ENCODE results near the gene SYCN. TPM values are rescaled to one million over a fixed set of nuclear protein-coding genes. Genes with fewer than 3 reads are reported as not detected.
A peak's percentile ranks its signal among the peaks of the same experiment; 100 is the strongest.
"Not testable (repeated sequence)": the region's sequence is repeated elsewhere in the genome, so short reads cannot be mapped to it uniquely, and the experiment has no call there.

Gene SYCN
- total RNA-seq, 3 donors from 2014 or later (not counting 1 experiment from before 2014, with no cell fraction given), result not detected

DNA sequence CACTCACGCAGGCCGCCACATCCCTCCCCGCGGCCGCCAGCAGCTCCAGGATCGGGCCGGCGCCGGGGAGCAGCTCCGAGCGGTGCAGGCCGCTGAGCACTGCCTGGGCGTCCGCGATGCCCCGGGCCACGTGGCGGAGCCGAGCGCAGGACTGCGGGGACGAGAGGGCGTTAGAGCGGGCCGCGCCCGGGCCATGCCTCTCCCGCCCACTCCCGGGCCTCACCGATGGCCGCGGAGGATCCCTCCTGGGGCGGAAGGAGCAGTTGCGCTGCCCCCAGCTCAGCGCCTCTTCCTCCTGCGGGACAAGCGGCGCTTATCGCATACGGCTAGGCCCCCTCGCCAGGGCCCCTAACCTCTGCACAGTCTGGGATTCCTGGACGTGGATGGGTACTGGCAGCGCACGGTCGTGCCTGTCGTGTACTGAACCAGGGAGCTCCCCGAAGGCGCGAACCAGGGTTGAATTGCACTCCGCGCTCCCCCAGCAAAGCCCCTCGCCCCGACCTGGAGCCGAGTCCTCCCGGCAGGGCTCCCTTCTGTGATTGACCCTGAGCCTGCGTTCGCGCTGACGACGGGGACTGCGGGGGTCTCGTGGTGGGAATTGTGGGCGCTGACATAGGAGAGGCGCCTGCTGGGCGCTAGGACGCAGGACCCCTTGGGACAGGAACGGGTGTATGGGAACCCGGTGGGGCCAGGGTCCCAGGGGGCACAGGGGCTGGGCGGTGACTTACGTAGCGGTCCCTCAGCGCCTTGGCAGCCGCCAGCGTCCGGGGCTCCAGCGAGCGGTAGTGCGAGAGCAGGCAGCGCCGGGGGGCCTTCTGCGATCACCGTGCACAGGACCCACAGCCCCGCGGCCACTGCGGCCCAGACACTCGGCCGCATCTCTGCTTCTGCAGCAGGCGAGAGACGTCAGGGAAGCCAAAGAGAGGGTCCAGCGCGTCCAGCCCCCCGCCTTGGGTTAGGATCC, 43.9 kb upstream of the SYCN start:
- no peaks in the 10 kb centered on the region for H3K4me1 Mint-ChIP-seq
- no peaks in the 10 kb centered on the region for H3K36me3 Mint-ChIP-seq
- no peaks in the 10 kb centered on the region for H3K9me3 ChIP-seq (ENCODE audit: control insufficient read depth, insufficient read depth, low read length)
- no peak overlapping the region for H3K27ac Mint-ChIP-seq
- peaks cover 12 to 13% of the 10 kb centered on the region in 2 donors for H3K27me3 Mint-ChIP-seq (ENCODE audit: low read depth in 2 of 2)
- ATAC-seq (peak; percentile 21 to 64 (median 51)), DNase-seq (peak in 1 of 2 donors; percentile 27)
- no peaks in the 10 kb centered on the region for H3K9me3 Mint-ChIP-seq
- no peaks in the 10 kb centered on the region for H3K36me3 ChIP-seq (ENCODE audit: control insufficient read depth, insufficient read depth, low read length)
- TF ChIP-seq, protein P1, sequence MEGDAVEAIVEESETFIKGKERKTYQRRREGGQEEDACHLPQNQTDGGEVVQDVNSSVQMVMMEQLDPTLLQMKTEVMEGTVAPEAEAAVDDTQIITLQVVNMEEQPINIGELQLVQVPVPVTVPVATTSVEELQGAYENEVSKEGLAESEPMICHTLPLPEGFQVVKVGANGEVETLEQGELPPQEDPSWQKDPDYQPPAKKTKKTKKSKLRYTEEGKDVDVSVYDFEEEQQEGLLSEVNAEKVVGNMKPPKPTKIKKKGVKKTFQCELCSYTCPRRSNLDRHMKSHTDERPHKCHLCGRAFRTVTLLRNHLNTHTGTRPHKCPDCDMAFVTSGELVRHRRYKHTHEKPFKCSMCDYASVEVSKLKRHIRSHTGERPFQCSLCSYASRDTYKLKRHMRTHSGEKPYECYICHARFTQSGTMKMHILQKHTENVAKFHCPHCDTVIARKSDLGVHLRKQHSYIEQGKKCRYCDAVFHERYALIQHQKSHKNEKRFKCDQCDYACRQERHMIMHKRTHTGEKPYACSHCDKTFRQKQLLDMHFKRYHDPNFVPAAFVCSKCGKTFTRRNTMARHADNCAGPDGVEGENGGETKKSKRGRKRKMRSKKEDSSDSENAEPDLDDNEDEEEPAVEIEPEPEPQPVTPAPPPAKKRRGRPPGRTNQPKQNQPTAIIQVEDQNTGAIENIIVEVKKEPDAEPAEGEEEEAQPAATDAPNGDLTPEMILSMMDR (IDR thresholded peaks at IDR 0.05), result no peak
- 53% methylated on average over 92 of the region's 92 CpGs for WGBS (ENCODE audit: insufficient coverage)
- intact Hi-C loops (cut with micrococcal nuclease), result no loop called here
- peaks cover 17% of the 10 kb centered on the region for H3K27me3 ChIP-seq (ENCODE audit: control insufficient read depth, insufficient read depth, low read length)
- no peak overlapping the region for H3K4me3 ChIP-seq (ENCODE audit: low read length)
- H3K4me3 Mint-ChIP-seq, result no peak overlapping the region
- no peak overlapping the region for H3K27ac ChIP-seq (ENCODE audit: low read length)
- peaks cover 14% of the 10 kb centered on the region for H3K4me1 ChIP-seq (ENCODE audit: control insufficient read depth, insufficient read depth, low read length)

DNA sequence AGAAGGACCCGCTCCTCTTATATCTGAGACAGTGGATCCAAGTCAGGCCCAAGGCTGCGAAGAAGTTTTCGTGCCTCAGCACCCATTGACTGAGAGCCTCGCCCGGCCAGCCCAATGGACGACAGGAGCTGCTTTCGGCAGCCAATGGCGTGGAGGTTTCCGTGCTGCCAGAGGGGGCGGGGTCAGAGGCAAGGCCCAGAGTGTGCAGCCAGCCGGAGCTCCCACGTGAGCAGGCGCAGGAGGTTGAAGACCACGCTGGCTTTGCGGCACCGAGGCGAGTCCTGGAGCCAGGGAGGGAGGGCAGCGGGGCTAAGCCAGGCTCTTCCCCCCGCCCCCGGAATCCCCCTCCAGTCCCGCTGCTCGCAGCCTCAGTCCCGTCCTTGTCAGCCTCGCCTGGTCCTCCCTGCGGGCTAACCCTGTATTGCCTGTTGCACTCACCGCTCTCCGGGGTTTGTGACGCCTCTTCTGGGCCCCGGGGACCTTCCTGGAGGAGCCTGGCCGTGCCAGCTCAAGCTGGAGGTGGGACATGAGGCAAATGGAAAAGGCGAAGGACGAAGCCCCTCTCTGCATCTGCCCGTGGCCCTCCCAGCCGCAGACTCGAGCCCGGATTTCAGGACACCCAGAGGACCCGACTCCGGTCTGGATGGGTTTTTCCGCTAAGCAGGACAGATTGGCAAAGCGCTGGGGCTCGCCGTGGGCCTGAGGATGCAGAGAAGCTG, 43.0 kb upstream of the SYCN start:
- no peaks in the 10 kb centered on the region for H3K9me3 ChIP-seq (ENCODE audit: control insufficient read depth, insufficient read depth, low read length)
- Mint-ChIP-seq H3K4me1 (no peaks in the 10 kb centered on the region), H3K27ac (no peak overlapping the region), H3K36me3 (no peaks in the 10 kb centered on the region), H3K9me3 (no peaks in the 10 kb centered on the region), H3K4me3 (peak overlapping the region; percentile 45), H3K27me3 (ENCODE audit: low read depth in 2 of 2) (peaks cover 12 to 13% of the 10 kb centered on the region in 2 donors)
- H3K27me3 ChIP-seq (ENCODE audit: control insufficient read depth, insufficient read depth, low read length), result peaks cover 17% of the 10 kb centered on the region
- ATAC-seq (peak in 1 of 3 donors; percentile 70), DNase-seq (peak in 1 of 2 donors; percentile 58)
- TF ChIP-seq, protein P1 (IDR thresholded peaks at IDR 0.05), result no peak
- WGBS (ENCODE audit: insufficient coverage), result 54% methylated on average over 42 of the region's 42 CpGs
- no peak overlapping the region for H3K27ac ChIP-seq (ENCODE audit: low read length)
- H3K4me3 ChIP-seq (ENCODE audit: low read length), result no peak overlapping the region
- peaks cover 14% of the 10 kb centered on the region for H3K4me1 ChIP-seq (ENCODE audit: control insufficient read depth, insufficient read depth, low read length)
- H3K36me3 ChIP-seq (ENCODE audit: control insufficient read depth, insufficient read depth, low read length), result no peaks in the 10 kb centered on the region
- intact Hi-C loops (cut with micrococcal nuclease), result no loop called here

DNA sequence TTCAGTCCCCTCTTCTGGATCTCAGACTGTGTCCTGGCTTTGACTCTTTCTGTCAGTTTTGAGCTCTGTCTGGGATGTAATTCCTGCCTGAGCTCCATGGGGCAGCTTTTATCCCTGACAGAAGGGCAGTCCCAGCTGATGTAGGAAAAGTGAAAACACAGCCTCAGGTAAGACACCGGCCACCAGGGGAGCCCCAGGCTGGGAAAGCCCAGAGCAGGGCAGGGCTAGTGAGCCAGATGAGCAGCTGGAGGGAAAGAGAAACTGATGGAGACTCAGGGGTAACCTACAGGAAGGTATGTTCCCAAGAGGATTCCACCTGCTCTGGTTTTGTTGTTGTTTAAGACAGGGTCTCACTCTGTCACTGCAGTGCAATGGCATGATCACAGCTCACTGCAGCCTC, 41.1 kb upstream of the SYCN start:
- H3K9me3 ChIP-seq (ENCODE audit: control insufficient read depth, insufficient read depth, low read length); H3K4me3 ChIP-seq (ENCODE audit: low read length); H3K36me3 Mint-ChIP-seq; DNase-seq; H3K36me3 ChIP-seq (ENCODE audit: control insufficient read depth, insufficient read depth, low read length); H3K4me1 Mint-ChIP-seq; H3K9me3 Mint-ChIP-seq; H3K4me3 Mint-ChIP-seq; intact Hi-C loops (cut with micrococcal nuclease); H3K27ac Mint-ChIP-seq; H3K27ac ChIP-seq (ENCODE audit: low read length): not testable (repeated sequence)
- Histone ChIP-seq H3K4me1 (ENCODE audit: control insufficient read depth, insufficient read depth, low read length) (peaks cover 14% of the 10 kb centered on the region), H3K27me3 (ENCODE audit: control insufficient read depth, insufficient read depth, low read length) (peaks cover 17% of the 10 kb centered on the region)
- WGBS (ENCODE audit: insufficient coverage), result no CpG with 5 or more reads among the region's 1 CpG
- peaks cover 12 to 13% of the 10 kb centered on the region in 2 donors for H3K27me3 Mint-ChIP-seq (ENCODE audit: low read depth in 2 of 2)
- peak in 2 of 3 donors; percentile 55 to 56 for ATAC-seq

DNA sequence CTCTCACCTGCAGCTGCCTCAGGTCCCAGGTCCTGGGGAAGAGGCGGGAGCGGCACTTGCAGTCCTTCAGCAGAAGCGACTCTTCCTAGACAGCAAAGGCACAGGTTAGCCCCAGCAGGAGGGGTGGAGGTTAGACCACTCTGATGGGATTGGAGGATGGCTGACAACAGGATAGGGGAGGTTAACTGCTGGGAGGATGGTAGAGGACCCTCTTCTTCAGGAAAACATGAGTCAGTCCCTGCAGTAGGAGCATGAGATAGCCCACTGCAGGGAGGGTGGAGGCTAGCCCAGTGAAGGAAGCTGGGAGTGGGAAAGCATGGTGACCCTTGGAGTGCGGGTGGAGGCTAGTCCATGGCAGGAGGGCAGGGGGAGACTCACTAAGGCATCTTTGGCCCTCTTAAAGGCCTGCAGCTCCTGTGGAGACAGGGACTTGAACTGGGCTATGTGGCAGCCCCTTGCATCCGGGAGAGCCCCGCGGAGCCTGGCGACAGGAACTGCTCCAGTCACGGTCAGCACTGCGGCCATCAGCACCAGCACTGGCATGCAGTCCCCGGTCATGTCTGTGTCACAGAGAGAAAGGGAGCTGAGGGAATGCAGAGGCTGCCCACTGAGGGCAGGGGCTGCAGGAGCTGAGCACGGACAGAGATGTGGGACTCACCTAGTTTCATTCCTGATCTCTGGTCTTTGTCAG, 40.5 kb upstream of the SYCN start, which contains the start of gene IFNL3:
Gene IFNL3 (minus strand): TSS at position 597 of the 691 bp plus-strand sequence. CDS start 39 bp downstream, at position 558.
- H3K36me3 Mint-ChIP-seq; H3K4me3 Mint-ChIP-seq; H3K27ac ChIP-seq (ENCODE audit: low read length); ATAC-seq; H3K36me3 ChIP-seq (ENCODE audit: control insufficient read depth, insufficient read depth, low read length); intact Hi-C loops (cut with micrococcal nuclease); DNase-seq; H3K27ac Mint-ChIP-seq; H3K9me3 ChIP-seq (ENCODE audit: control insufficient read depth, insufficient read depth, low read length); H3K4me1 Mint-ChIP-seq; H3K4me3 ChIP-seq (ENCODE audit: low read length); H3K9me3 Mint-ChIP-seq: not testable (repeated sequence)
- peaks cover 17% of the 10 kb centered on the region for H3K27me3 ChIP-seq (ENCODE audit: control insufficient read depth, insufficient read depth, low read length)
- peaks cover 10 to 12% of the 10 kb centered on the region in 2 donors for H3K27me3 Mint-ChIP-seq (ENCODE audit: low read depth in 2 of 2)
- 97% methylated on average over 9 of the region's 12 CpGs for WGBS (ENCODE audit: insufficient coverage)
- peaks cover 14% of the 10 kb centered on the region for H3K4me1 ChIP-seq (ENCODE audit: control insufficient read depth, insufficient read depth, low read length)

DNA sequence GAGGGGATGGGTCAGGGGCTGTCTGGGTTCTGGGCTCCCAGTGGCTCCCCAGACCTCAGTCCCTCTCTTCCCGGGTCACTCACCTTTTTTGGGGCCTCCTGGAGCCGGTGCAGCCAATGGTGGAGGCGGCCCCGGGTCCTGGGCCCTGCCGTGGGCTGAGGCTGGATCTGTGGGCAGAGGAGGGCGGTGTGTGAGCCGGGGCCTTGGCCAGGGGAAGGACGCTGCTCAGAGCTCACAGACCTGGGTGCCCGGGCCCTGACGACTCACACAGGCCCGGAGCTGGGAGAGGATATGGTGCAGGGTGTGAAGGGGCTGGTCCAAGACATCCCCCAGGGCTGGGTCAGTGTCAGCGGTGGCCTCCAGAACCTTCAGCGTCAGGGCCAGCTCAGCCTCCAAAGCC, 39.7 kb upstream of the SYCN start:
- ATAC-seq; H3K4me1 Mint-ChIP-seq; H3K36me3 Mint-ChIP-seq; H3K27ac Mint-ChIP-seq; H3K27ac ChIP-seq (ENCODE audit: low read length); H3K4me3 ChIP-seq (ENCODE audit: low read length); H3K9me3 ChIP-seq (ENCODE audit: control insufficient read depth, insufficient read depth, low read length); H3K4me3 Mint-ChIP-seq; DNase-seq; intact Hi-C loops (cut with micrococcal nuclease); H3K36me3 ChIP-seq (ENCODE audit: control insufficient read depth, insufficient read depth, low read length); H3K27me3 Mint-ChIP-seq (ENCODE audit: low read depth in 2 of 2); H3K9me3 Mint-ChIP-seq: not testable (repeated sequence)
- H3K4me1 ChIP-seq (ENCODE audit: control insufficient read depth, insufficient read depth, low read length), result peaks cover 14% of the 10 kb centered on the region
- H3K27me3 ChIP-seq (ENCODE audit: control insufficient read depth, insufficient read depth, low read length), result peaks cover 13% of the 10 kb centered on the region
- 90% methylated on average over 12 of the region's 13 CpGs for WGBS (ENCODE audit: insufficient coverage)

Measured in natural killer cell (primary cell).